NCI-H2081 treated with DMSO at 0.1 percent for 48 hours (cell line): ENCODE results near the gene TTC31.

Experiments
- DNase-seq: peaks from one replicate; lab custom pipeline; 2025; lab: John Stamatoyannopoulos, UW

TTC31 gene

DNA sequence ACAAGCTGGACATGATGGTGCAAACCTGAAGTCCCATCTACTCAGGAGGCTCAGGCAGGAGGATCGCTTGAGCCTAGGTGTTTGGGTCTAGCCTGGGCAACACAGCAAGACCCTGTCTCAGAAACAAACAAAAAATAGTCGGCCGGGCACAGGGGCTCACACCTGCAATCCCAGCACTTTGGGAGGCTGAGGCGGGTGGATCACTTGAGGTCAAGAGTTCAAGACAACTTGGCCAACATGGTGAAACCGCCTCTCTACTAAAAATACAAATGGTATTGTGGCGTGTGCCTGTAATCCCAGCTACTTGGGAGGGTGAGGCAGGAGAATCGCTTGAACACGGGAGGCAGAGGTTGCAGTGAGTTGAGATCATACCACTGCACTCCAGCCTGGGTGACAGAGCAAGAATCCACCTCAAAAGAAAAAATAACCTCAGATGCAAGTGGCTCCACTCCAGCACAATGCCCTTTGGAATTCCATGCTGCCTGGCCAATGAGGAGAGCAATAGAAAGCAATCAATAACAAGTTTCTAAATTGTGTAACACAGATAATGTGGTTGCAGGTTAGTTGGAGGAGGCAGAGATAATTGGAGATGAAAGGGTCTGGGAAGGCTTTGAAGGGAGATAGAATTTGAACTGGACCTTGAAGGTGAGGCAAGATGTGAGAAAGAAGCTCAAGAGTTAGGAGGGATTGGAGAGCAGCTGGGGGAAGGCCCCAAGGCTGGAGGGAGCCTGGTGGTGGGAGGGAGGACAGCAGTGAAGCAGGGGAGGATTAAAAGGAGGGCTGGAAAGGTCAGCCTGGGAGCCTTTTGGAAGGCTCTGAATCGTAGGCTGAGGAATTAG is 6.0 kb downstream of the TTC31 start:
- DNase-seq = no peak

DNA sequence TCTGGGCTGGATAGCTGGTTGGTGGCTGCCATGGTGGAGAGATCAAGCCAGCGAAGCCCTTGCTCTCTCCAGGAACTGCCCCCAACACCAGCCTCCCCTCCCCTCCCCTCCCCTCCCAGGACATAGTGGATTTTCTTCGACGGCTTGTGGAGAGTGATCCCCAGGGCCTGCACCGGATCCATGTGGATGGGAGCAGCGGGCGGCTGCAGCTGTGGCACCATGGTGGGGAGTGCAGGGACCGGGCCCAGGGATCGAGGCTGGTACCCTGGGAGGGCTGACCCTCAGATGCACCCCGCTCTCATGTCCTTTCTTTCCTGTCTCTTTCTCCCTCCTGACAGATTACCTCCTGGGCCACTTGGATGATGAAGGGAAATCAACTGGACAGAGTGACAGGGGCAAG is 7.0 kb downstream of the TTC31 start:
- no peak for DNase-seq

DNA sequence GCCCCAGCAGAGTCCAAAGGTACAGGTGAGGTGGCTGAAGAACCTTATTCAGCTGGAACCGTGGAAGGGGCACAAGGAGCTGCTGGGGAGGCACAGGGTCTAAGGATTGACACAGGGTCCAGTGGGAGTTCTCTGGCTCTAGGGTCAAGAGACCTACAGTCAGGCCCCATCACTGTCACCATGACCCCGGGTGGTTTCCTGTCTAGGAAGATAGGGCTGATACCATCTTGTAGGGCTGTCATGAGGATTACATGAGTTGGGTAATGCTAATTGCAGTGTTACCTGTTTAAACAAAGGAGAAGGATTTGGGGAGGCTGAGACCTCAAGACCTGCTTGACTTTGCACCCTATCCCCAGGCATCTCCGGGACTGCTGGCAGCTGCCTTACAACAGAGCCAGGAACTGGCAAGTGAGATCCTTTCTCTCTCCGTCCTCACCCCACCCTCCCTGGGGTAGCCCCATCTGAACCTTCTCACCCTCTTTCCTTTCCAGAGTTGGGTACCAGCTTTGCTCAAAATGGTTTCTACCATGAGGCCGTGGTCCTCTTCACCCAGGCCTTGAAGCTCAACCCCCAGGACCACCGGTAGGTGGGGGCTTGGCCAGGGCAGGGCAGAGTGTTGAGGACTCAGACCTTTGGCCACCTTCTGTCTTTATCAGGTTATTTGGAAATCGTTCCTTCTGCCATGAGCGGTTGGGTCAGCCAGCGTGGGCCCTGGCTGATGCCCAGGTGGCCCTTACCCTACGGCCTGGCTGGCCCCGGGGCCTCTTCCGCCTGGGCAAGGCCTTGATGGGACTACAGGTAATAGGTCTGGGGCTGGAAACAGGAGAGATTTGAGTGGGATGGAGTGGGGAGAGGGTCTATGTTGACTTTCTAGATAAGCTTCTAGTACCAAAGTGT is 9.0 kb downstream of the TTC31 start:
- DNase-seq = no peak

DNA sequence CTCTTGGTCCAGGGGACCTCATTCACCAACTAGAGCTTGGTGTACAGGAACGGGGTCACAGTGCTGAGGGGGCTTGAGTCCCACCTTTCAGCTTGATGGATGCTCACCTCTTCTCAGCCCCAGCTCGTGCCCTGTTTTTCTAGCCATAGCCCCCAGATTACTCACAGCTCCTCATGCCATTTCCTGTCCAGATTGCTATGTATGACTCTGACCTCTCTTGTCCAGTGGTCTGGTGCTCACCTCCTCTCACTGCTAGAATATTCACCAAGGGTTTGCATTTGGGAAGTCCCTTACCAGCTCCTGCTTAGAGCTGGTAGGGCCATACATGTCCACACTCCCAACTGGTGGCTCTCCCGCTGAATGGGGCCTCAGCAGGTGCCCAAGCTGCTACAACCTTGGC is 10.7 kb downstream of the TTC31 start:
- DNase-seq = no peak

DNA sequence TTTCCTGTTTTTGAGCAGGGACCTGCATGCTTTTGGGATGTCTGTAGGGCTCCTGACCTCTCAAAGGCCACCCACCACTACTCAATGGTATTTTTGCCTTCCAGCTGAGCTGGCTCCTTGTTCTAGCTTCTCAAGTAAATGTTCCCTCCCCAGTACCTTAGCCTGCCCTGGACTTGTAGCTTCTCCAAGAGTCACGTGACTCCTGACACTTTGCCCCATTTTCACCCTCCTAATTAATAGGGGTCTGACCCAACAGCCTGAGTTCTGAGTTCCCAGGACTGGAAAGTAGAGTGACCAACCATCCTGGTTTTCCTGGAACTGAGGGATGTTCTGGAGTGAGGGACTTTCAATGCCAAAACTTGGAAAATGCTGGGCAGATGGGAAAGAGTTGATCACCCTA is 12.6 kb downstream of the TTC31 start:
- DNase-seq = no peak

DNA sequence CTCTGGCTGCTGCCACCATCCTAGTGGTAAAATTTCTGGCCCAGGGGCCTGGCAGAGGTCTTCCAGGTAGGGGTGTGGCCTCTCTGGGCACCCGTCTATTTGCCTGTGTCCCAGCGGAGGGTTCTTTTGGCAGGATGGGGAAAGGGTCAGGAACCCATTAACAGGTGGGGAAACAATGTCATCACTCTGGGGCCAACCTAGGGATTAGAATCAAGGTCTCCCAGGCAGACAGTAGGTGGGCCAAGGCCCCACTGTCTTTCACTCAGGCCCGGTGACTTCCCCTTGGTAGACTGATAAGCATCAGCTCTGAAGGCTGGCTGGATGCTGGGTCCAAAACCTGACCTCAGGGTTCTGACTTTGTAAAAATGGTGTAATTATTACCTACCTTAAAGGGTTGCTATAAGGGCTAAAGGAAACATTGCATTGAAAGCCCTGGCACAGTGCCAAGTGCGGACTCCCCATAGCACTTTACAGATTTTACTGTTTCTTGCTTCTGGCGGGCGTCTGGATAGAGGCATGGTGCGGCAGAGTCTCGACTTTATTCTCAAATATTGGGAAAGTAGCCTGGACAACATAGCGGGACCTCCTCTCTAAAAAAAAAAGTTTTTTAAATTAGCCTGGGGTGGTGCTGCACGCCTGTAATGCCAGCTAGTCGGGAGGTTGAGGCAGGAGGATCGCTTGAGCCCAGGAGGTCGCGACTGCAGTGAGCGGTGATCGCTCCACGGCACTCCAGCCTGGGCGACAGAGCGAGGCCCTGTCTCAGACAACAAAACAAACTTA is 14.3 kb downstream of the TTC31 start:
- no peak for DNase-seq

DNA sequence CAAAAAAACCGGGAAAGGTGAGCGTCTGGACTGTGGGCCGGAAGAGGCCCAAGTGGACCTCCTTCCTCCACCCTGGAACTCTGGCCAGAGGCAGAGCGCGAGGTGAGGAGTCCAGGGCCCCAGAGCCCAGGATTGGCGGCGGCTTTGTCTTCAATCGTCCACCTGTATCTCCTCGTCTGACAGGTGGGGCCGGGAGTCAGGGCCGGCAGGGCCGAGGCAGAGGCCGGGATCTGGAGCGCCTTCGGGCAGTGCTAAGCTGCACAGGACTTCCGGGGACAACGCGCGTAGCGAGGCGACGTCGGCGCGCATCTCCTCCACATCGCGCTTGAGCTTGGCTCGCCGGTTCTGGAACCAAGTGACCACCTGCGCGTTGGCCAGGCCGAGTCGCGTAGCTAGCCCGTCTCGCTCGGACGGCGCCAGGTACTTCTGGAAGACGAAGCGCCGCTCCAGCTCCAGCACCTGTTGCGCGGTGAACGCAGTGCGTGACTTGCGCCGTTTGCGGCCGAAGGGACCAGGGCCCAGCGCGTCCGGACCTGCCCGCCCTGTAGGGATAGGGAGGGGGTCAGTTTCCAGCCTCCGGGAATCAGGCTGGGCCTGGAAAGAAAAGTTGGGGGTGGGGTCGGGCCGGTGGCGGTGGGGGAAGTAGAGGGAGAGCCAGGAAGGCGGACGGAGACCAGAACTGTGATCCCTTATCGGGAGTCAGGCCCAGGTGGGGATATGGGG is 15.1 kb downstream of the TTC31 start:
- no peak for DNase-seq

DNA sequence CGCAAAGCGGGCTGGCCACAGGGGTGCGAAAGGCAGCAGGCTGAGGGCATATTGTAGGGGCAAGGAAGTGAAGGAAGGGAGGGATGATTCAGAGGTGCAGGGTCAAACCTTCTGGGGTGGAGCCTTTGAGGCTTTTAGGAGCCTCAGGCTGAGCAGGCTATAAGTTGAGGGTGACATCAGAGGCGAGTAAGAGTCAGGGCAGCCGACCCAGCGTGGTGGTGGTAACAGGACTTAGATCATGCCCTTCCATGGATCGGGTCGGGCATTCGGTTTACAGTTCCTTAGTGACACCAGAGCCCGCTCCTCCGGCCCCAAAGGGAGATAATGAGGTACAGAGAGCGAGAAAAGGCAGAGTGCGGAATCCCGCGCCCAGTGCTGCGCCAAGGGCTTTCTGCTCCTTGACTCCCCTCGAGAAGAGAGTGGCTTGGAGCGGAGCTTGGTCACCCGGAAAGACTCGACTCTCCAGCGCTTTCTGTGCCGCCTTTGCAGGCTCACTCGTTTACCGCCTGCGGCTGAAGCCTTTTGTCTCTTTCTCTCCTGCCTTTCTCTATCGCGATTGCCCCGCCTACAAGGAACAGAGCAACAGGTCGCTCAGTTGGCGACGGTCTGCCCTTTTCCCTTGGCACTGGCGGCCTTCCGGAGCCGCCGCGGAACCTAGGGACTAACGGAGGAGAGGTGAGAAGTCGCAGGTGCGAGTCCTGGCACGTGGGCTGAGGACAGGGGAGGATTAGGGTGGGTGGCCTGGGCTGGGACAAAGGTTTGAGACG is 15.8 kb downstream of the TTC31 start:
- no peak for DNase-seq

DNA sequence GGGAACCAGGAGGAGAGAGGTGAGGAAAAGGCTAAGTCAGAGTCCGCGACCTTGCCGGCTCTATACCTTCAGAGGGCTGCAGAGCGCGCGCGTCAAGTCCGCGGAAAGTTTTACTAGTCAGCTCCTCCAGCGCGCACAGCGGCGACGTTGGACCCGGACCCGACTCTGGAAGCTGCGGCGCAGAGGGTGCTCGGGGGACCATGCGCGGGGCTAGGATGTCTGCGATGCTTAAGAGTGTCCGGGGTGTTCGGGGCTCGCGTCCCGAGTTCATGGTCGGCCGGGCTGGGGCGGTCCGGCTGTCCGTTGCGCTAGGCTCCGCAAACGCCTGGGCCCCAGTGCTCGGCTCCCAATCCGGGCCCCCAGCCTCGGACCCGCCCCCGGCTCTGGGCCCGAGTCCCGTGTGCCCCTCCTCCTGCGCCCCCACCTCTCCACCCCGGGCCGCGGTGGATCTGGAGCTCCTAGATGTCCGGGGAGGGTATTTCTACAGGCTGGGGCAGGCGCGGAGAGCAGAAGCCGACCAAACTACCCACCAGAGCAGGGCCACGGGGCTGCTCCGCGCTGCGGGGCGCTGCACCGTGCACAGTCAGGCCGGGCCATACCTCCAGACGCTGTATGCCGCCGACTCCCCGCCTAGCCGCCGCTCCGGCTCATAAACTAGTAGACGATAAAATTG is 16.5 kb downstream of the TTC31 start, which contains the start of gene LBX2:
Gene LBX2, minus strand, starts transcription at position 337 of the 673 bp plus-strand sequence. Its CDS starts 66 bp downstream, at position 271.
- no peak for DNase-seq

DNA sequence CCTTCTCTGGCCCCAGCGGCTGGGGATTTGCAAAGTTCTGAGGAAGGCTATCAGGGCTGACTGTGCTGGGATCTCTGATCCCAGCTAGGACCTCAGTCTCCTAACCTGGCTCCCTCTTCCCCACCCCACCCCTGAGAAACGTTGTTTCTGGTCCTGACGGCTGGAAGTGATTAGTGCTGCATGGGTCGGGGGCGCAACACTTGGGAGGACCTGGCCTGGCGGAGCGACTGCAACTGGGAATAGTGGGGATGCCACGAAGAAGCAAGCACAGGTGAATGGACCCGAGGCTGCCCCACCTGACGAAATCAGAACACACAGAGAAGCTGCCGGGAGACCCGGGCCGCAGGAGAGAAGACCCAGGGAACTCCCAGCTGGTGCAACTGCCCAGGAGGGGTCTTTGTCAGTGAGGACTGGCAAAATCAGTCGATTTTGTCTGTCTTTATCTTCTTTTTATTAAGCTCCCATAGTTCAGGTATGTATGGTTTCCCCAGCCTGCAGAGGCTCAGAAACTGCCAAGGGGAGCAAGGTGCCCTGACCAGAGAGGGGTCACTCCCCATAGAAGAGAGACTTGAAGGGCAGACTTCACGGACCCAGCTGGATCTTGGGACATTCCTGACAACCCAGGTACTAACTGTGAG is 17.2 kb downstream of the TTC31 start:
- no peak for DNase-seq

DNA sequence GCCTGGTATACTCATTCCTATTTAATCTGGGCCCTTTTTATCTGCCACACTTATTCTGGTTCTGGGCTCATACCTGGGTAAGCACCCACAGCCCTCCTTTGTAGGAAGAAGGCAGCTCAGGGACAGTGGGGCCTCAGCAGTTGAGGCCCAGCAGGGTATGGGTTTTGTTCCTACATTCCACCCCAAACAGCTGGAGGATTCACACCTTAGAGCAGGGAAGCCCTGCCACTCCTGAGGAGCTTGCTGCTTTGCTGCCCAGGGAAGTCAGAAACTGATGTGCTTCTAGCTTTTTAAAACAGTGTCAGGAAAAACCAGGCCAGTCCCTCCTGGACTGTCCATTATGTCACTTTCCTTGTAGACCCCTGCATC is 17.7 kb downstream of the TTC31 start:
- DNase-seq = no peak

DNA sequence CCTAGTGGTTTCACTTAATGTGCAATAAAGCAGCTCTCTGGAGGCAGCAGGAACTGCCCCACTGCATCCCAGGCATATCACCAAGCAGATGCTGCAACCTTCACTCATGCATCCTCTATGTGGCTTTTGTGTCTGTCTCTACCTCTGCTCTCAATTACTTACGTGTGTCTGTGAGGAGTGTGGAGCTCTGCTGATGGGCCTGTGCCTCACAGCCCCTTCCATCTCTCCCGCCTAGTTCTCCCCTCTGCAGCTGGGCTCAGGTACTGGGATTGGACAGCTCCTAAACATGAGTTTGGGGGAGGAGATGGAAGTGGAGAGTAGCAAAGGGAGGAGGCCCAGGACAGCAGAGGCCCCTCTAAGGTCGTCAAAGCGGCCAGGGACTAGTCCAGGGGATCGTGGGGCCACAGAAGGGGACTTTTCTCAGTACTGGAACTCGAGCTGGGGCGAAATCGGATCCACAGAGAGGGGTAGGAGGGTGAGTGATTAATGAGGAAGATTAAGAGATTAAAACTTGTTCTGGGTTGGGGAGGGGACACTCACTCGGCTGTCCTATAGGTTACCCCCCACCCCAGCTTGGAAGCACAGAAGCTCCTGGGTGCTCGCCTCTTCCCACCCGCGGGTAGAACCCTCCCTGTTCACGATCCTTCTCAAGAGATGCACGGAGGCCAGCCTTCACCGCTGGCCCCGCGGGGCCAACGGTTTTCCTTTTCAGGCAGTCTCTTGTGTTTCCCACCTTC is 18.6 kb downstream of the TTC31 start:
- DNase-seq = no peak

DNA sequence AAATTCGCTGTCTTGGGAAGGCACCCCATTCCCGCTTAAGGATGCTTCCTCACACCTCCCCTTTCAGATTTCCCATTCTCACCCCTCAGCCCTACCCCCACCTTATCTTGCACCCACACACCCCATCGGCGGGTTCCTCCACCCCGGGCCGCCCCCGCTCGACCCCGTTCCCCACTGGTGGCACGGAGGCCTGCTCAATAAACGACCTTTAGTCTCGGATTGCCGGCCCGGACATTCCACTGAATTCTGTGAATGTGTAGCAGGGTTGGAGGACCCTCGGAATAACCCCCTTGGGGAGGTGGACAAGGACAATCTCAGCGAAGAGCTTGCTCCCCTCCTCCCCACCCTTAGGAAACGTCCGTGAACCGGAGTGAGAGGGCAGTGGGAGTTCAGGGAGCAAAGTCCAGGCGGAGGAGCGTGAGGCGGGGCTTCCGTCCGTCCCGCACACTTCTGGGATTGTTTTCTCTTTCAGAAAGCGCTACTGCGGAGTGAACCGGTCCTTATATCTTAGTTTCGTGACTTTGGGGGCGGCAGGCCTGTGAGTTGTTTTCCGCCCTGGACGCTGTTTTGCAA is 19.4 kb downstream of the TTC31 start:
- no peak for DNase-seq

DNA sequence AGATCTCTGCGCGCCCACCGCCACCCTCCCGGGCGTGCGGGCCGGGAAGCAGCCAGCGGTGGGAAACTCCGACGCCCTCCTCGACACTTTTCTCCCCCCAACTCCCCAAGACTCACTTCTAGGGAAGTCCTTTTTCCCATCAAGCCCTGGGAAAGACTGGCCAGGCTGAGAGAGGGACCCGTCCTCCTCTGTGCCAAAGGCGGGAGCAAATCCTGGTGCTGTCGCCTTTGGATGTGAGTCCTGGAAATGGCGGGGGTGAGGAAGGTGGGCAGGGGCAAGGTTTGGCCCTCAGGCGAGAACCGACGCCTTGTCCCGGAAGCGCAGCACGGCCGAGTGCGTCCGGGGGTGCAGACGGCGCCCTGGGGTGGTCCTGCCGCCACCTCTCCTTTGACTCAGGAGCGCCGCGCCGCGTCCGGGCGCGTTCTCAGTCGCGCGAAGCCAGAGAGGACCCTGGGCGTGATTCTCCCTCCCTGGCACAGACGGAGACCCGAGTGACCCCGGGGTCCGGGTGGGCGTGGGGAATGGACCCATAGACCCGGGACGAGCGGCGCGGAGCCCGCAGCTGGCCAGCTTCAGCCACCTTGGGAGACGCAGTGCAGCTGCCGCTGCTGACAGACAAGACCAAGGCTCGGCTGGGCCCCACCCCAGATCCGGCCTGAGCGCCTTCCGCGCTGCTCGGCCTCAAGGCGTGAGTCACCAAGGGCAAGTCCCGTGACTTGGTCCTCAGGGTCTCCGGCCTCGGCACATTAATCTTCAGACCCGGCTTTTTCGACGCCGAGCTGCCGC is 20.0 kb downstream of the TTC31 start:
- no peak for DNase-seq

DNA sequence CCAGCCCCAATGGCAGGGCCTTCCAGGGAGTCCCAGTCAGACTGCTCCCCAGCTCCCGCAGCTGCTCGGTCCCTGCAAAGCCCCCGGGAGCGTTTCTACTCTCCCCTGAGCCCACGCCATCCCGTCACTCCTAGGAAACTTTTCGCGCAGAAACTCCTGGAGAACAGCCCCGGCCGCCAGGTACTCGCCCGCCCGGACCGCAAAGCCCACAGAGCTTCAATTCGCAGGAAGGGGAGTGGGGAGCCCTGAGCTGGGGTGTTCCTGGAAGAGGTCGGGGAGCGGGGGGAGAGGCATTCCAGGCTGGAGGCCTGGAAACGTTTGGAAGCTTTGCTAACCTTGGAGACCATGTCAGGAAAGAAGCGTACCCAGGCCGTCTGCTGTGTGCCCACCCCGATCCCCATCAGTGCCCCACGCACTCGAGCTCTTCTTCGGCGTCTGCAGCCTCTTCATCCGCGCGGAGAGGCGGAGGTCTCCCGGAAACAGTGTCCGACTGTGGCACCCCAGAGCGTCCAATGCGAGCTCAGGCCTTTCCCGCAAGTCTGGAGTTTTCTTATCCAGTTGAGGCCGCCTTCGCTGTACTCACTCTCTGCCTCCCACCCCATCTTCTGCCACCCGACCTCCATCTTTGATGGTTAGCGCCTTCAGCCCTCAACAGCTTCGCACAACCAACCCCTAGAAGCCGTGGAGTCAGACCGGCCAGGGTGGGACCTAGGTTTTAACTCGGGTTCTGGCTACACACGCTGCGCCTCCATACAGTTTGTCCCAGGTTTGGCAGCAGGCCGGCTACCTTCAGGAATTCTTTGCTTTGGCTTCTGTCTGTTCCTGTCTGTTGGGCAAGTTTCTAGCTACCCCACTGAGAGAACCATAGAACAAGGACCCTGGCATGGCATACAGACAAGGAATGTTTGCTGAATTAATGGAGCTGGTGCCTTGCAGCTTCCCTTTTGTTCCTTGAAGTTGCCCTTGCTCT is 20.9 kb downstream of the TTC31 start:
- DNase-seq = no peak

DNA sequence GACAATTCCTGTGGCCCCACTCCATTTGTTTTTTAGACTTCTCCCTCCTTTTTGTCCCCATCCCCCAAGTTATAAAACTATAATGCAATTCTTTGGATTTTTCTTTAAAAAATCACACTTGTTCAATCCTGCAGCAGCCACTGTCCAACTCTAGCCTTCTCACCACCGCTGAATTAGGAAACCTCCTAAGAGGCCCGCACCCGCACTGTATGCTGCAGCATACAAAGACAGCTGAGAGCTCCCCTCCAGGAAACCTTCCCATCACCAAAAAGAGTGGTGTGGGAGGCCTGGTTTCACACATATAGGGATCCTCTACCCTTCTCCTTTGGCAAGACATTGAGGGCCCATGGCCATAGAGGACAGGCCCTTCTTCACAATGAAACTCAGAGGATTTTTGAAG is 21.7 kb downstream of the TTC31 start:
- no peak for DNase-seq
